Thyroid gland (tissue), 4 donors: ENCODE measurements around the gene FAHD2A.

Experiments used
- CTCF ChIP-seq, 6 experiments: fragments of 200-600 bp in 3 of 6; fragments of 450-650 bp in 3 of 6; sonication (generic) in 3 of 6; IDR thresholded peaks; one replicate each; pipeline ENCODE4 v1.5.1; 2016 to 2019; ENCODE audit warnings: antibody characterized with exemption in 6 of 6, mild to moderate bottlenecking in 2 of 6, inconsistent platforms in 1 of 6, moderate library complexity in 1 of 6
- POLR2A ChIP-seq, 2 donors: fragments of 450-650 bp; IDR thresholded peaks; one replicate each; pipeline ENCODE4 v1.6.1; 2017; ENCODE audit warnings: antibody characterized with exemption in 2 of 2, mild to moderate bottlenecking in 2 of 2, moderate library complexity in 1 of 2

- no peak for TF ChIP-seq CTCF (IDR thresholded peaks at IDR 0.05)
- no peak for TF ChIP-seq POLR2A (IDR thresholded peaks at IDR 0.05)
Observed at GRCh38 chr2:95375532-95376150, 26.9 kb upstream of the FAHD2A start.
